Astrocyte of the cerebellum (primary cell): Measurements from ENCODE around the gene TENM4.

Experiments used
- DNase-seq: peaks from one replicate; pipeline ENCODE4 v3.0.0-alpha.2; 2011; ENCODE audit warnings: low read depth
- H3K4me3 ChIP-seq: 2 replicates; pipeline ENCODE4 v1.5.1; 2011; ENCODE audit warnings: mild to moderate bottlenecking, low read depth, low read length, moderate library complexity
- in situ Hi-C: cut with HindIII; loops from 2 replicates; pipeline ENCODE4 v1.10.0; 2017; ENCODE audit warnings: low sequenced_read_pairs
- TF ChIP-seq, protein P1 (sequence below): IDR thresholded peaks from 2 replicates; pipeline ENCODE4 v1.5.1; 2012; ENCODE audit warnings: low read length, low read depth, moderate library complexity, mild to moderate bottlenecking; ENCODE audit errors: missing control alignments

The TENM4 gene

GRCh38 chr11:78808923-78809322 lies 631.9 kb downstream of the TENM4 start:
- DNase-seq, result no peak
- TF ChIP-seq, protein P1, sequence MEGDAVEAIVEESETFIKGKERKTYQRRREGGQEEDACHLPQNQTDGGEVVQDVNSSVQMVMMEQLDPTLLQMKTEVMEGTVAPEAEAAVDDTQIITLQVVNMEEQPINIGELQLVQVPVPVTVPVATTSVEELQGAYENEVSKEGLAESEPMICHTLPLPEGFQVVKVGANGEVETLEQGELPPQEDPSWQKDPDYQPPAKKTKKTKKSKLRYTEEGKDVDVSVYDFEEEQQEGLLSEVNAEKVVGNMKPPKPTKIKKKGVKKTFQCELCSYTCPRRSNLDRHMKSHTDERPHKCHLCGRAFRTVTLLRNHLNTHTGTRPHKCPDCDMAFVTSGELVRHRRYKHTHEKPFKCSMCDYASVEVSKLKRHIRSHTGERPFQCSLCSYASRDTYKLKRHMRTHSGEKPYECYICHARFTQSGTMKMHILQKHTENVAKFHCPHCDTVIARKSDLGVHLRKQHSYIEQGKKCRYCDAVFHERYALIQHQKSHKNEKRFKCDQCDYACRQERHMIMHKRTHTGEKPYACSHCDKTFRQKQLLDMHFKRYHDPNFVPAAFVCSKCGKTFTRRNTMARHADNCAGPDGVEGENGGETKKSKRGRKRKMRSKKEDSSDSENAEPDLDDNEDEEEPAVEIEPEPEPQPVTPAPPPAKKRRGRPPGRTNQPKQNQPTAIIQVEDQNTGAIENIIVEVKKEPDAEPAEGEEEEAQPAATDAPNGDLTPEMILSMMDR, result no peak
- in situ Hi-C loops, result no loop called here
- no peak overlapping the region for H3K4me3 ChIP-seq

- DNase-seq, result no peak
- in situ Hi-C loops, result no loop called here
Observed at GRCh38 chr11:78807351-78807750, 633.5 kb downstream of the TENM4 start.

GRCh38 chr11:78806214-78807004 lies 634.4 kb downstream of the TENM4 start:
- DNase-seq, result no peak
- in situ Hi-C loops, result no loop called here
- H3K4me3 ChIP-seq, result no peak overlapping the region
- TF ChIP-seq, protein P1, result no peak

More at GRCh38 chr11:78807351-78807750, 633.5 kb downstream of the TENM4 start:
- TF ChIP-seq, protein P1, result no peak
- H3K4me3 ChIP-seq, result no peak overlapping the region

DNA sequence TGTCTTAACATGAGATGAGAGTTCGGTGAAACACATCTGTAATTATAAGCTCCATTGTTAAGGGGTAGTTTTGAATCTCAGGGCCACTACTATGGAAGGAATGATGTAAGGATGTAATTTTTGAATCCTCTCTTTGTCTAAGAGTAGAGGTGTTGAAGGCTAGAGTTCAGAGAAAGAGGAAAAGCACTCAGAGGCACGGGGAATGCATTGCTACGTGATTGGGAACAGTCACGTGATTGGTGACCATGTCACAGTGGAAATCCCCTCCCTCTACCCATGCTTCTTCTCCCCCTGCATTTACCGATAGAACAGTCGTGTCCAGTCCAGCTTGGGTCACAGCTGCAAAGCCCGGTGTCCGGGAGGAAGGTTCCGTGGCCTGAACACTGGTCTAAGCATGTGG lies 635.8 kb downstream of the TENM4 start:
- TF ChIP-seq, protein P1, result no peak
- no peak for DNase-seq
- no peak overlapping the region for H3K4me3 ChIP-seq
- in situ Hi-C loops, result no loop called here

- DNase-seq, result no peak
- no peak overlapping the region for H3K4me3 ChIP-seq
- in situ Hi-C loops, result no loop called here
- TF ChIP-seq, protein P1, result no peak
Observed at GRCh38 chr11:78803995-78804394, 636.8 kb downstream of the TENM4 start.

DNA sequence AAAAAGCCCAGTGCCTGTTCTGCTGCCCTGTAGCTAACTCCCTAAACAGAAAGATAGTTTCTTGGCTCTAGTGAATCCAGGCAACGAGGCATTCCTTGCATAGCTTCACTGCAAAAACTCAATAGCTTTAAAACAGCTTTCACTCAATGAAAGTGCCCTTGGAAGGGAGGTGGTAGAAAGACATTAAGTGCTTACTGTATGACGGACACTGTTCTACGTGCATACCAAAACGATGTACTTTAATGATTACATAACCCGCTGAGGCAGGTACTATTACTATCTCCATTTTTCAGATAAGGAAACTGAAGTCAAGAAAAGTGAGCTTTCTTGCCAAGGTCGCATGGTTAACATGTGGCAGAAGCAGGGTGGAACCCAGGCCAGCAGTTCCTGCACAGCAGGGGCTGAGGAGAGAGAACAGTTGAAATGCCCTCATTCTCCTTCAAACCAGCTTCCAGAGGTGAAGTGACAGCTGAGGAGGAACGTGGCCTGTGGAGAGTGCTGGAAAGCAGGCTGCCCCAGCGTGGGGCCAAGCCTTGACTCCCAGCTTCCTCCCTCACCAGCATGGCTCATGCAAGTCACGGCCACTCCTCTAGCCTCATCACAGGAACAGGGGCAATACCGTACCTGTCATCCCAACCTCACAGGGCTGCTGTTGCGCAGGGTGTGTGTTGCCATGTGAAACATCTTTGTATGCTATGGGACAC lies 638.6 kb downstream of the TENM4 start:
- DNase-seq, result no peak
- in situ Hi-C loops, result no loop called here
- TF ChIP-seq, protein P1, result no peak
- H3K4me3 ChIP-seq, result no peak overlapping the region
